ENCODE data around the gene KRTAP10-4.

- TF ChIP-seq, protein P1, sequence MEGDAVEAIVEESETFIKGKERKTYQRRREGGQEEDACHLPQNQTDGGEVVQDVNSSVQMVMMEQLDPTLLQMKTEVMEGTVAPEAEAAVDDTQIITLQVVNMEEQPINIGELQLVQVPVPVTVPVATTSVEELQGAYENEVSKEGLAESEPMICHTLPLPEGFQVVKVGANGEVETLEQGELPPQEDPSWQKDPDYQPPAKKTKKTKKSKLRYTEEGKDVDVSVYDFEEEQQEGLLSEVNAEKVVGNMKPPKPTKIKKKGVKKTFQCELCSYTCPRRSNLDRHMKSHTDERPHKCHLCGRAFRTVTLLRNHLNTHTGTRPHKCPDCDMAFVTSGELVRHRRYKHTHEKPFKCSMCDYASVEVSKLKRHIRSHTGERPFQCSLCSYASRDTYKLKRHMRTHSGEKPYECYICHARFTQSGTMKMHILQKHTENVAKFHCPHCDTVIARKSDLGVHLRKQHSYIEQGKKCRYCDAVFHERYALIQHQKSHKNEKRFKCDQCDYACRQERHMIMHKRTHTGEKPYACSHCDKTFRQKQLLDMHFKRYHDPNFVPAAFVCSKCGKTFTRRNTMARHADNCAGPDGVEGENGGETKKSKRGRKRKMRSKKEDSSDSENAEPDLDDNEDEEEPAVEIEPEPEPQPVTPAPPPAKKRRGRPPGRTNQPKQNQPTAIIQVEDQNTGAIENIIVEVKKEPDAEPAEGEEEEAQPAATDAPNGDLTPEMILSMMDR (IDR thresholded peaks at IDR 0.05): no peak
- no peak for TF ChIP-seq POLR2A (IDR thresholded peaks at IDR 0.05)
Observed at GRCh38 chr21:44617071-44617501, 43.6 kb downstream of the KRTAP10-4 start.
